ENCODE results near the gene TMEM259. TPM values are rescaled to one million over a fixed set of nuclear protein-coding genes. Genes with fewer than 3 reads are reported as not detected.

Gene TMEM259
- total RNA-seq, 2 donors from 2014 or later, result 216 to 377 TPM

GRCh38 chr19:1061987-1062386, 41.1 kb upstream of the TMEM259 start:
- TF ChIP-seq POLR2AphosphoS5 (IDR thresholded peaks at IDR 0.05) (no peak), POLR2A (IDR thresholded peaks at IDR 0.05) (no peak), CTCF (IDR thresholded peaks at IDR 0.05) (no peak)
- Histone ChIP-seq H3K9me3 (peaks cover 4% of the 10 kb centered on the region), H3K36me3 (no peaks in the 10 kb centered on the region), H3K4me1 (replicated peaks) (peaks cover 5% of the 10 kb centered on the region), H3K27ac (no peak overlapping the region), H3K4me3 (no peak overlapping the region), H3K27me3 (replicated peaks; ENCODE audit: insufficient read depth) (no peaks in the 10 kb centered on the region)
- WGBS, result 96% methylated on average over 20 of the region's 20 CpGs
- DNase-seq (ENCODE audit: low spot score), result no peak
- intact Hi-C loops (cut with DNase I), result no loop called here

- Histone ChIP-seq H3K27ac (no peak overlapping the region), H3K9me3 (peaks cover 6% of the 10 kb centered on the region), H3K27me3 (replicated peaks; ENCODE audit: insufficient read depth) (no peaks in the 10 kb centered on the region), H3K4me3 (no peak overlapping the region), H3K36me3 (no peaks in the 10 kb centered on the region), H3K4me1 (replicated peaks) (no peaks in the 10 kb centered on the region)
- DNase-seq (ENCODE audit: low spot score), result no peak
- TF ChIP-seq CTCF (IDR thresholded peaks at IDR 0.05), result no peak
- no peak for TF ChIP-seq POLR2AphosphoS5 (IDR thresholded peaks at IDR 0.05)
- no peak for TF ChIP-seq POLR2A (IDR thresholded peaks at IDR 0.05)
- intact Hi-C loops (cut with DNase I), result no loop called here
- WGBS, result 93% methylated on average over 5 of the region's 5 CpGs
Measured at GRCh38 chr19:1060689-1061088, 39.8 kb upstream of the TMEM259 start.

GRCh38 chr19:1058112-1058511, 37.2 kb upstream of the TMEM259 start:
- Histone ChIP-seq H3K36me3 (no peaks in the 10 kb centered on the region), H3K9me3 (peaks cover 6% of the 10 kb centered on the region), H3K27me3 (replicated peaks; ENCODE audit: insufficient read depth) (no peaks in the 10 kb centered on the region), H3K27ac (no peak overlapping the region), H3K4me3 (no peak overlapping the region), H3K4me1 (replicated peaks) (no peaks in the 10 kb centered on the region)
- no peak for DNase-seq (ENCODE audit: low spot score)
- no peak for TF ChIP-seq POLR2AphosphoS5 (IDR thresholded peaks at IDR 0.05)
- TF ChIP-seq CTCF (IDR thresholded peaks at IDR 0.05), result no peak
- no peak for TF ChIP-seq POLR2A (IDR thresholded peaks at IDR 0.05)
- WGBS, result 98% methylated on average over 5 of the region's 5 CpGs
- intact Hi-C loops (cut with DNase I), result no loop called here

GRCh38 chr19:1057176-1057855, 36.4 kb upstream of the TMEM259 start:
- WGBS, result 50% methylated on average over 3 of the region's 3 CpGs
- intact Hi-C loops (cut with DNase I), result no loop called here
- TF ChIP-seq POLR2AphosphoS5 (IDR thresholded peaks at IDR 0.05), result no peak
- no peak for TF ChIP-seq CTCF (IDR thresholded peaks at IDR 0.05)
- TF ChIP-seq POLR2A (IDR thresholded peaks at IDR 0.05), result no peak
- Histone ChIP-seq H3K36me3 (no peaks in the 10 kb centered on the region), H3K4me1 (replicated peaks) (no peaks in the 10 kb centered on the region), H3K9me3 (peaks cover 6% of the 10 kb centered on the region), H3K27me3 (replicated peaks; ENCODE audit: insufficient read depth) (no peaks in the 10 kb centered on the region), H3K27ac (no peak overlapping the region), H3K4me3 (no peak overlapping the region)
- DNase-seq (ENCODE audit: low spot score), result no peak
